ENCODE results near the gene CARD9. TPM values are rescaled to one million over a fixed set of nuclear protein-coding genes. Genes with fewer than 3 reads are reported as not detected.

CARD9 gene
- total RNA-seq, 5 donors from 2014 or later (not counting 1 experiment from before 2014, with no cell fraction given), result 0.43 to 1.4 (median 0.76) TPM

GRCh38 chr9:136368190-136368589 lies 5.3 kb downstream of the CARD9 start:
- H3K27me3 Mint-ChIP-seq, result peaks cover 0 to 5% of the 10 kb centered on the region in 2 donors
- Histone ChIP-seq H3K27ac (ENCODE audit: low read length) (no peak overlapping the region), H3K9me3 (no peaks in the 10 kb centered on the region), H3K27me3 (replicated peaks in 1 of 2; ENCODE audit: control insufficient read depth in 2 of 2, extremely low read depth in 1 of 2, insufficient read depth in 2 of 2, low read length in 1 of 2) (peaks cover 0 to 26% of the 10 kb centered on the region in 2 experiments), H3K4me3 (ENCODE audit: control insufficient read depth in 1 of 2, extremely low read depth in 1 of 2, low read length in 1 of 2) (no peak overlapping the region), H3K4me1 (ENCODE audit: control insufficient read depth in 1 of 2, extremely low read depth in 1 of 2, insufficient read depth in 2 of 2, low read length in 2 of 2) (peaks cover 0 to 13% of the 10 kb centered on the region in 2 experiments), H3K36me3 (ENCODE audit: control insufficient read depth in 2 of 2, extremely low read depth in 1 of 2, insufficient read depth in 1 of 2, low read length in 1 of 2) (no peaks in the 10 kb centered on the region)
- no peaks in the 10 kb centered on the region for H3K36me3 Mint-ChIP-seq
- H3K27ac Mint-ChIP-seq, result no peak overlapping the region
- no peaks in the 10 kb centered on the region for H3K9me3 Mint-ChIP-seq
- WGBS (ENCODE audit: insufficient coverage), result 90% methylated on average over 16 of the region's 18 CpGs
- POLR2A ChIA-PET, result no interaction called here
- ATAC-seq (replicated peaks in 1 of 4) (no peak), DNase-seq (no peak)
- CTCF ChIA-PET, result no interaction called here
- H3K4me1 Mint-ChIP-seq, result peaks cover 0 to 2% (median 0%) of the 10 kb centered on the region in 3 donors
- no peak overlapping the region for H3K4me3 Mint-ChIP-seq

GRCh38 chr9:136367296-136368145 lies 5.9 kb downstream of the CARD9 start:
- Histone ChIP-seq H3K27ac (ENCODE audit: low read length) (no peak overlapping the region), H3K4me3 (ENCODE audit: control insufficient read depth in 1 of 2, extremely low read depth in 1 of 2, low read length in 1 of 2) (no peak overlapping the region), H3K36me3 (ENCODE audit: control insufficient read depth in 2 of 2, extremely low read depth in 1 of 2, insufficient read depth in 1 of 2, low read length in 1 of 2) (no peaks in the 10 kb centered on the region), H3K9me3 (no peaks in the 10 kb centered on the region), H3K27me3 (replicated peaks in 1 of 2; ENCODE audit: control insufficient read depth in 2 of 2, extremely low read depth in 1 of 2, insufficient read depth in 2 of 2, low read length in 1 of 2) (peaks cover 0 to 20% of the 10 kb centered on the region in 2 experiments), H3K4me1 (ENCODE audit: control insufficient read depth in 1 of 2, extremely low read depth in 1 of 2, insufficient read depth in 2 of 2, low read length in 2 of 2) (peaks cover 0 to 15% of the 10 kb centered on the region in 2 experiments)
- Mint-ChIP-seq H3K4me3 (no peak overlapping the region), H3K27ac (no peak overlapping the region), H3K4me1 (peaks cover 2 to 6% (median 4%) of the 10 kb centered on the region in 3 donors), H3K27me3 (no peaks in the 10 kb centered on the region), H3K36me3 (no peaks in the 10 kb centered on the region), H3K9me3 (no peaks in the 10 kb centered on the region)
- ATAC-seq (replicated peaks in 1 of 4) (no peak), DNase-seq (no peak)
- ChIA-PET POLR2A (no interaction called here), CTCF (interaction anchor here in 1 of 2 donors (0.7 kb wide), 1 partner anchor 121 kb away, joined by 3 read pairs; no protein-coding TSS in a partner anchor)
- 90% methylated on average over 42 of the region's 45 CpGs for WGBS (ENCODE audit: insufficient coverage)

GRCh38 chr9:136366826-136367225 lies 6.6 kb downstream of the CARD9 start:
- H3K4me1 Mint-ChIP-seq, result peaks cover 4 to 8% (median 4%) of the 10 kb centered on the region in 3 donors
- no peak overlapping the region for H3K4me3 Mint-ChIP-seq
- H3K27ac Mint-ChIP-seq, result no peak overlapping the region
- peaks cover 0 to 14% of the 10 kb centered on the region in 2 experiments for H3K27me3 ChIP-seq (replicated peaks in 1 of 2; ENCODE audit: control insufficient read depth in 2 of 2, extremely low read depth in 1 of 2, insufficient read depth in 2 of 2, low read length in 1 of 2)
- DNase-seq (no peak), ATAC-seq (replicated peaks in 1 of 4) (no peak)
- H3K27me3 Mint-ChIP-seq, result no peaks in the 10 kb centered on the region
- WGBS (ENCODE audit: insufficient coverage), result 89% methylated on average over 9 of the region's 9 CpGs
- H3K36me3 ChIP-seq (ENCODE audit: control insufficient read depth in 2 of 2, extremely low read depth in 1 of 2, insufficient read depth in 1 of 2, low read length in 1 of 2), result no peaks in the 10 kb centered on the region
- no peaks in the 10 kb centered on the region for H3K9me3 Mint-ChIP-seq
- ChIA-PET POLR2A (no interaction called here), CTCF (interaction anchor here in 1 of 2 donors (0.7 kb wide), 1 partner anchor 122 kb away, joined by 3 read pairs; no protein-coding TSS in a partner anchor)
- no peaks in the 10 kb centered on the region for H3K9me3 ChIP-seq
- H3K4me1 ChIP-seq (ENCODE audit: control insufficient read depth in 1 of 2, extremely low read depth in 1 of 2, insufficient read depth in 2 of 2, low read length in 2 of 2), result peaks cover 0 to 16% of the 10 kb centered on the region in 2 experiments
- no peaks in the 10 kb centered on the region for H3K36me3 Mint-ChIP-seq
- no peak overlapping the region for H3K27ac ChIP-seq (ENCODE audit: low read length)
- no peak overlapping the region for H3K4me3 ChIP-seq (ENCODE audit: control insufficient read depth in 1 of 2, extremely low read depth in 1 of 2, low read length in 1 of 2)

- Histone ChIP-seq H3K36me3 (ENCODE audit: control insufficient read depth in 2 of 2, extremely low read depth in 1 of 2, insufficient read depth in 1 of 2, low read length in 1 of 2) (peaks cover 0 to 4% of the 10 kb centered on the region in 2 donors), H3K4me1 (ENCODE audit: control insufficient read depth in 1 of 2, extremely low read depth in 1 of 2, insufficient read depth in 2 of 2, low read length in 2 of 2) (peaks cover 0 to 16% of the 10 kb centered on the region in 2 experiments), H3K27me3 (replicated peaks in 1 of 2; ENCODE audit: control insufficient read depth in 2 of 2, extremely low read depth in 1 of 2, insufficient read depth in 2 of 2, low read length in 1 of 2) (peaks cover 0 to 13% of the 10 kb centered on the region in 2 experiments), H3K9me3 (no peaks in the 10 kb centered on the region), H3K4me3 (ENCODE audit: control insufficient read depth in 1 of 2, extremely low read depth in 1 of 2, low read length in 1 of 2) (no peak overlapping the region), H3K27ac (ENCODE audit: low read length) (no peak overlapping the region)
- Mint-ChIP-seq H3K4me1 (peaks cover 4 to 8% (median 4%) of the 10 kb centered on the region in 3 donors), H3K4me3 (no peak overlapping the region), H3K27me3 (no peaks in the 10 kb centered on the region), H3K36me3 (no peaks in the 10 kb centered on the region), H3K27ac (no peak overlapping the region), H3K9me3 (no peaks in the 10 kb centered on the region)
- ATAC-seq (replicated peaks in 1 of 4) (no peak), DNase-seq (peak in 1 of 35 experiments; percentile 20)
- ChIA-PET CTCF (no interaction called here), POLR2A (no interaction called here)
- WGBS (ENCODE audit: insufficient coverage), result 68% methylated on average over 9 of the region's 9 CpGs
Measured at GRCh38 chr9:136365775-136366222, 7.7 kb downstream of the CARD9 start.

- H3K9me3 Mint-ChIP-seq, result no peaks in the 10 kb centered on the region
- ChIA-PET POLR2A (no interaction called here), CTCF (no interaction called here)
- H3K27me3 ChIP-seq (replicated peaks in 1 of 2; ENCODE audit: control insufficient read depth in 2 of 2, extremely low read depth in 1 of 2, insufficient read depth in 2 of 2, low read length in 1 of 2), result peaks cover 0 to 13% of the 10 kb centered on the region in 2 experiments
- 94% methylated on average over 27 of the region's 31 CpGs for WGBS (ENCODE audit: insufficient coverage)
- DNase-seq, result no peak
- H3K27me3 Mint-ChIP-seq, result no peaks in the 10 kb centered on the region
- peaks cover 0 to 16% of the 10 kb centered on the region in 2 experiments for H3K4me1 ChIP-seq (ENCODE audit: control insufficient read depth in 1 of 2, extremely low read depth in 1 of 2, insufficient read depth in 2 of 2, low read length in 2 of 2)
- no peak overlapping the region for H3K27ac Mint-ChIP-seq
- ATAC-seq (replicated peaks in 1 of 4), result no peak
- peak overlapping the region in 1 of 3 donors; percentile 37 for H3K4me3 Mint-ChIP-seq
- no peaks in the 10 kb centered on the region for H3K9me3 ChIP-seq
- no peak overlapping the region for H3K27ac ChIP-seq (ENCODE audit: low read length)
- H3K4me3 ChIP-seq (ENCODE audit: control insufficient read depth in 1 of 2, extremely low read depth in 1 of 2, low read length in 1 of 2), result no peak overlapping the region
- no peaks in the 10 kb centered on the region for H3K36me3 Mint-ChIP-seq
- peaks cover 4 to 8% (median 4%) of the 10 kb centered on the region in 3 donors for H3K4me1 Mint-ChIP-seq
- H3K36me3 ChIP-seq (ENCODE audit: control insufficient read depth in 2 of 2, extremely low read depth in 1 of 2, insufficient read depth in 1 of 2, low read length in 1 of 2), result peaks cover 0 to 4% of the 10 kb centered on the region in 2 donors
Measured at GRCh38 chr9:136364942-136365774, 8.3 kb downstream of the CARD9 start.
